ENCODE results near the gene AKR7A3.

AKR7A3 gene

DNA sequence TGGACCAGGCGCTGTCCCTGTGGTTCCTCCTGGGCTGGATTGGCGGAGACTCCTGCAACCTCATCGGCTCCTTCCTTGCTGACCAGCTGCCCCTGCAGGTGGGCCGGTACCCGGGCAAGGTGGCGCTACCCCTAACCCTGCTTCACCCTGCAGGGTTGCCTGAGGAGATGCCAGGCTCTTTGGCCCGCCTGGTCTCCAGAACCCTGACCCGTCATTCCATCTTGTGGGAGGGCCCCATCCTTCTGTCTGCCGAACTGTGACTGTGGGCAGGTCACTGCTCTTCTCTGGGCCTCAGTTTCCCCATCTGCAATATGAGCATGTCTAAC lies 36.1 kb upstream of the AKR7A3 start:
- H3K36me3 ChIP-seq (replicated peaks in 1 of 2; ENCODE audit: control insufficient read depth in 2 of 2, insufficient read depth in 2 of 2, low read length in 2 of 2) = peaks cover 19 to 72% of the 10 kb centered on the region in 2 donors
- H3K4me2 ChIP-seq (ENCODE audit: insufficient read depth, low read length, poor library complexity, severe bottlenecking) = no peak overlapping the region
- no peak overlapping the region for H3K9ac ChIP-seq (ENCODE audit: low read depth, low read length, poor library complexity)
- peaks cover 6% of the 10 kb centered on the region for H3K79me1 ChIP-seq (ENCODE audit: low read depth, low read length)
- no peak overlapping the region for H3K4me3 ChIP-seq (ENCODE audit: low read length in 2 of 2)
- no CpG with 5 or more reads among the region's 9 CpGs for WGBS, 2 donors (ENCODE audit: extremely low coverage in 2 of 2, insufficient read length in 2 of 2, insufficient replicate concordance in 1 of 2)
- H2BK12ac ChIP-seq (ENCODE audit: low read length) = no peak overlapping the region
- no peak overlapping the region for H2BK5ac ChIP-seq (ENCODE audit: low read length)
- H2BK120ac ChIP-seq (ENCODE audit: low read depth, low read length) = no peak overlapping the region
- H3K4me1 ChIP-seq (ENCODE audit: control insufficient read depth in 2 of 2, insufficient read depth in 1 of 2, low read depth in 1 of 2, low read length in 2 of 2) = no peaks in the 10 kb centered on the region
- no peaks in the 10 kb centered on the region for H3K9me3 ChIP-seq (replicated peaks in 1 of 2; ENCODE audit: control insufficient read depth in 2 of 2, insufficient read depth in 1 of 2, low read depth in 1 of 2, low read length in 2 of 2)
- peak overlapping the region; percentile 55 for H3K23ac ChIP-seq (ENCODE audit: low read depth, low read length, poor library complexity)
- no peak overlapping the region for H3K18ac ChIP-seq (ENCODE audit: low read length)
- H2AFZ ChIP-seq (ENCODE audit: low read length) = no peak overlapping the region
- H4K8ac ChIP-seq (ENCODE audit: low read depth, low read length) = no peak overlapping the region
- H2BK15ac ChIP-seq (ENCODE audit: low read length) = no peak overlapping the region
- H4K91ac ChIP-seq (ENCODE audit: low read depth, low read length, poor library complexity) = no peak overlapping the region
- H2AK5ac ChIP-seq (ENCODE audit: low read depth, low read length) = no peak overlapping the region
- no peak overlapping the region for H3K4ac ChIP-seq (ENCODE audit: low read length)
- H3K27me3 ChIP-seq (ENCODE audit: control insufficient read depth in 3 of 3, insufficient read depth in 3 of 3, low read depth in 1 of 3, low read length in 3 of 3) = no peaks in the 10 kb centered on the region
- DNase-seq (ENCODE audit: low spot score) = no peak
- no peak overlapping the region for H3K27ac ChIP-seq (replicated peaks; ENCODE audit: low read length)
- no peak overlapping the region for H3K14ac ChIP-seq (ENCODE audit: low read length)

DNA sequence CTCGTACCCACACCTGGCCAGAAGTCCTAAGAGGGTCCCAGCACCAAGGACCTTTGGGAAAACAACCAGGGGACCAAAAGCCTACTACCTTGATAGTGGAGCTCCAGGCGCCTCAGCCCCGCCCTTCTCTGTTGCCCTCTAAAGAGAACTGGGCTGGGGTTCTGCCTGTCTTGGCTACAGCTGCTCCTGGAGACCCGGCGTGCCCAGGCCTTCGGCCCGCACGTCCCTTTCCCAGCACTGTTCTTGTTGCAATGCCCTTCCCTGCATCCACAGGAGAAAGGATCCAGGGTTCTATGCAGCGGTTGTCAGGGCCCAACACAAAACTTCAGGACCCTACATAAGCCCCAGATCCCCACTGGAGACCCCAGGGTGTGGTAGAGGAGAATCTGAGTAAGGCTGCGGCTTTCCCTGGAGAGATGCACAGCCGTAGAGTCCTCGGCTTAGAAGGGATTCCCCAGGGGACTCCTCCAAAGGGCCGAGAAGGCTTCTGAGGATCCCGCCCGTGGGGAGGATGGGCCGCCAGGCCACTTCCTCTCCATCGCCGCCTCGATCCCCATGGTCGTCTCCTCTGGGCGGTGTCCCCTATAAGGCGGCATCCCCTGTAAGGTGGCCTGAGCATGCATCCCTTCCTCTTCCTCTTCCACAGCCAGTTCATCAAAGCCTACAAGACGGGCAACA lies 35.6 kb upstream of the AKR7A3 start:
- no peak overlapping the region for H2BK5ac ChIP-seq (ENCODE audit: low read length)
- H3K4me2 ChIP-seq (ENCODE audit: insufficient read depth, low read length, poor library complexity, severe bottlenecking) = no peak overlapping the region
- H3K27ac ChIP-seq (replicated peaks; ENCODE audit: low read length) = no peak overlapping the region
- no peak overlapping the region for H2AFZ ChIP-seq (ENCODE audit: low read length)
- no peaks in the 10 kb centered on the region for H3K27me3 ChIP-seq (ENCODE audit: control insufficient read depth in 3 of 3, insufficient read depth in 3 of 3, low read depth in 1 of 3, low read length in 3 of 3)
- peaks cover 6% of the 10 kb centered on the region for H3K79me1 ChIP-seq (ENCODE audit: low read depth, low read length)
- no peak overlapping the region for H3K4me3 ChIP-seq (ENCODE audit: low read length in 2 of 2)
- H3K36me3 ChIP-seq (replicated peaks in 1 of 2; ENCODE audit: control insufficient read depth in 2 of 2, insufficient read depth in 2 of 2, low read length in 2 of 2) = peaks cover 19 to 72% of the 10 kb centered on the region in 2 donors
- H2BK15ac ChIP-seq (ENCODE audit: low read length) = no peak overlapping the region
- H2AK5ac ChIP-seq (ENCODE audit: low read depth, low read length) = no peak overlapping the region
- no peak overlapping the region for H3K14ac ChIP-seq (ENCODE audit: low read length)
- H3K4me1 ChIP-seq (ENCODE audit: control insufficient read depth in 2 of 2, insufficient read depth in 1 of 2, low read depth in 1 of 2, low read length in 2 of 2) = no peaks in the 10 kb centered on the region
- H3K23ac ChIP-seq (ENCODE audit: low read depth, low read length, poor library complexity) = peak overlapping the region; percentile 55
- H3K18ac ChIP-seq (ENCODE audit: low read length) = no peak overlapping the region
- H2BK12ac ChIP-seq (ENCODE audit: low read length) = no peak overlapping the region
- no CpG with 5 or more reads among the region's 23 CpGs for WGBS, 2 donors (ENCODE audit: extremely low coverage in 2 of 2, insufficient read length in 2 of 2, insufficient replicate concordance in 1 of 2)
- DNase-seq (ENCODE audit: low spot score) = no peak
- no peak overlapping the region for H2BK120ac ChIP-seq (ENCODE audit: low read depth, low read length)
- no peak overlapping the region for H4K91ac ChIP-seq (ENCODE audit: low read depth, low read length, poor library complexity)
- H3K4ac ChIP-seq (ENCODE audit: low read length) = no peak overlapping the region
- H3K9me3 ChIP-seq (replicated peaks in 1 of 2; ENCODE audit: control insufficient read depth in 2 of 2, insufficient read depth in 1 of 2, low read depth in 1 of 2, low read length in 2 of 2) = no peaks in the 10 kb centered on the region
- H4K8ac ChIP-seq (ENCODE audit: low read depth, low read length) = no peak overlapping the region
- H3K9ac ChIP-seq (ENCODE audit: low read depth, low read length, poor library complexity) = no peak overlapping the region

DNA sequence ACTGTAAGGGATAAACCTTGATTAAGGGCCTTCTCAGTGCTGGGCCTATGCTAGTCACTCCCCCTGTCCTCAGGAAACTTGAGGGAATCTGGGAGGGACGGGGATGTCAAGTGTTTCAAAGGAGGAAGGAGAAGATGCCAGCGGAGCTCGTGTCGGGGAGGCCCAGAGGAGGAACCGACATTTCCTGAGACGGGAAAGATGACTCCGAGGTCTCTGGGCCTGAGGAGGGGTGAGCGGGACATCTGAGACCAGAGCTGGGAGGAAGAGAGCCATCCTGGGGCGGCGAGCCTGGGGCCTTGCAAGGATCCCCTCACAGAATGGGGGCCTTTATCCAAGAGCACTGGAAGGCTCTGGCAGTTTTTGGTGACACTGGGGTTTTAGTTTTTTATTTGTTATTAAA lies 33.9 kb upstream of the AKR7A3 start:
- Histone ChIP-seq H3K23ac (ENCODE audit: low read depth, low read length, poor library complexity) (no peak overlapping the region), H3K27ac (replicated peaks; ENCODE audit: low read length) (no peak overlapping the region), H3K4me1 (ENCODE audit: control insufficient read depth in 2 of 2, insufficient read depth in 1 of 2, low read depth in 1 of 2, low read length in 2 of 2) (no peaks in the 10 kb centered on the region), H3K4me2 (ENCODE audit: insufficient read depth, low read length, poor library complexity, severe bottlenecking) (no peak overlapping the region), H2BK120ac (ENCODE audit: low read depth, low read length) (no peak overlapping the region), H3K18ac (ENCODE audit: low read length) (no peak overlapping the region), H2BK15ac (ENCODE audit: low read length) (no peak overlapping the region), H4K91ac (ENCODE audit: low read depth, low read length, poor library complexity) (no peak overlapping the region), H3K9ac (ENCODE audit: low read depth, low read length, poor library complexity) (no peak overlapping the region), H4K8ac (ENCODE audit: low read depth, low read length) (no peak overlapping the region), H3K79me1 (ENCODE audit: low read depth, low read length) (peaks cover 6% of the 10 kb centered on the region), H3K14ac (ENCODE audit: low read length) (no peak overlapping the region), H3K4ac (ENCODE audit: low read length) (no peak overlapping the region), H3K27me3 (ENCODE audit: control insufficient read depth in 3 of 3, insufficient read depth in 3 of 3, low read depth in 1 of 3, low read length in 3 of 3) (no peaks in the 10 kb centered on the region), H2AK5ac (ENCODE audit: low read depth, low read length) (no peak overlapping the region), H3K9me3 (replicated peaks in 1 of 2; ENCODE audit: control insufficient read depth in 2 of 2, insufficient read depth in 1 of 2, low read depth in 1 of 2, low read length in 2 of 2) (no peaks in the 10 kb centered on the region), H2BK5ac (ENCODE audit: low read length) (no peak overlapping the region), H2AFZ (ENCODE audit: low read length) (no peak overlapping the region), H3K4me3 (ENCODE audit: low read length in 2 of 2) (no peak overlapping the region), H2BK12ac (ENCODE audit: low read length) (no peak overlapping the region), H3K36me3 (replicated peaks in 1 of 2; ENCODE audit: control insufficient read depth in 2 of 2, insufficient read depth in 2 of 2, low read length in 2 of 2) (peaks cover 18 to 72% of the 10 kb centered on the region in 2 donors)
- DNase-seq (ENCODE audit: low spot score) = no peak
- WGBS, 2 donors (ENCODE audit: extremely low coverage in 2 of 2, insufficient read length in 2 of 2, insufficient replicate concordance in 1 of 2) = no CpG with 5 or more reads among the region's 10 CpGs

DNA sequence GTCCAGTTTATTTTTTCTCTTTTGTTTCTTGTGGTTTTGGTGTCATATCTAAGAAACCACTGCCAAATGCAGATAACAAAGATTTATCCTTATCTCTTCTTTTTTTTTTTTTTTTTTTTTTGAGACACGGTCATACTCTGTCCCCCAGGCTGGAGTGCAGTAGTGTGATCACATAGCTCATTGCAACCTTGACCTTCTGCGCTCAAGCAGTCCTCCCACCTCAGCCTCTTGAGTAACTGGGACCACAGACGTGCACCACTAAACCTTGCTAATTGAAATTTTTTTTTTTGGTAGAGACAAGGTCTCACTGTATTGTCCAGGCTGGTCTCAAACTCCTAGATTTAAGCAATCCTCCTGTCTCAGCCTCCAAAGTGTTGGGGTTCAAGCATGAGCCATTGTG lies 32.5 kb upstream of the AKR7A3 start:
- Histone ChIP-seq H3K4me1 (ENCODE audit: control insufficient read depth in 2 of 2, insufficient read depth in 1 of 2, low read depth in 1 of 2, low read length in 2 of 2) (no peaks in the 10 kb centered on the region), H3K14ac (ENCODE audit: low read length) (no peak overlapping the region), H3K79me1 (ENCODE audit: low read depth, low read length) (peaks cover 4% of the 10 kb centered on the region), H3K18ac (ENCODE audit: low read length) (no peak overlapping the region), H3K4me2 (ENCODE audit: insufficient read depth, low read length, poor library complexity, severe bottlenecking) (no peak overlapping the region), H2AFZ (ENCODE audit: low read length) (no peak overlapping the region), H3K4me3 (ENCODE audit: low read length in 2 of 2) (no peak overlapping the region), H3K9me3 (replicated peaks in 1 of 2; ENCODE audit: control insufficient read depth in 2 of 2, insufficient read depth in 1 of 2, low read depth in 1 of 2, low read length in 2 of 2) (no peaks in the 10 kb centered on the region), H2BK12ac (ENCODE audit: low read length) (no peak overlapping the region), H2BK5ac (ENCODE audit: low read length) (no peak overlapping the region), H2BK15ac (ENCODE audit: low read length) (no peak overlapping the region), H3K4ac (ENCODE audit: low read length) (no peak overlapping the region), H3K36me3 (replicated peaks in 1 of 2; ENCODE audit: control insufficient read depth in 2 of 2, insufficient read depth in 2 of 2, low read length in 2 of 2) (peaks cover 14 to 70% of the 10 kb centered on the region in 2 donors), H3K9ac (ENCODE audit: low read depth, low read length, poor library complexity) (no peak overlapping the region), H2BK120ac (ENCODE audit: low read depth, low read length) (no peak overlapping the region), H3K27ac (replicated peaks; ENCODE audit: low read length) (no peak overlapping the region), H2AK5ac (ENCODE audit: low read depth, low read length) (no peak overlapping the region), H4K91ac (ENCODE audit: low read depth, low read length, poor library complexity) (no peak overlapping the region), H3K23ac (ENCODE audit: low read depth, low read length, poor library complexity) (no peak overlapping the region), H4K8ac (ENCODE audit: low read depth, low read length) (no peak overlapping the region), H3K27me3 (ENCODE audit: control insufficient read depth in 3 of 3, insufficient read depth in 3 of 3, low read depth in 1 of 3, low read length in 3 of 3) (no peaks in the 10 kb centered on the region)
- no peak for DNase-seq (ENCODE audit: low spot score)
- no CpG with 5 or more reads among the region's 3 CpGs for WGBS, 2 donors (ENCODE audit: extremely low coverage in 2 of 2, insufficient read length in 2 of 2, insufficient replicate concordance in 1 of 2)
